Measurements from ENCODE around the gene KIFAP3.
"Not testable (repeated sequence)": the region's sequence is repeated elsewhere in the genome, so short reads cannot be mapped to it uniquely, and the experiment has no call there.

Gene KIFAP3

GRCh38 chr1:169873582-169874199, 200.8 kb downstream of the KIFAP3 start:
- H3K4me1 ChIP-seq (ENCODE audit: control insufficient read depth, insufficient read depth, low read length) = no peaks in the 10 kb centered on the region
- peaks cover 12% of the 10 kb centered on the region for H3K36me3 ChIP-seq (ENCODE audit: control insufficient read depth, insufficient read depth, low read length)
- no peaks in the 10 kb centered on the region for H3K27me3 ChIP-seq (ENCODE audit: control insufficient read depth, insufficient read depth, low read length)
- H3K9ac ChIP-seq (ENCODE audit: low read length) = no peak overlapping the region
- no peak overlapping the region for H3K4me3 ChIP-seq (ENCODE audit: low read length)
- no peaks in the 10 kb centered on the region for H3K9me3 ChIP-seq (ENCODE audit: control insufficient read depth, low read length)

GRCh38 chr1:169872906-169873305, 201.6 kb downstream of the KIFAP3 start:
- Histone ChIP-seq H3K4me1 (ENCODE audit: control insufficient read depth, insufficient read depth, low read length) (no peaks in the 10 kb centered on the region), H3K9me3 (ENCODE audit: control insufficient read depth, low read length) (no peaks in the 10 kb centered on the region), H3K4me3 (ENCODE audit: low read length) (no peak overlapping the region), H3K27me3 (ENCODE audit: control insufficient read depth, insufficient read depth, low read length) (no peaks in the 10 kb centered on the region), H3K9ac (ENCODE audit: low read length) (no peak overlapping the region), H3K36me3 (ENCODE audit: control insufficient read depth, insufficient read depth, low read length) (peaks cover 6% of the 10 kb centered on the region)

GRCh38 chr1:169871988-169872387, 202.5 kb downstream of the KIFAP3 start:
- not testable (repeated sequence) for H3K27me3 ChIP-seq (ENCODE audit: control insufficient read depth, insufficient read depth, low read length); H3K9ac ChIP-seq (ENCODE audit: low read length); H3K4me1 ChIP-seq (ENCODE audit: control insufficient read depth, insufficient read depth, low read length); H3K9me3 ChIP-seq (ENCODE audit: control insufficient read depth, low read length); H3K4me3 ChIP-seq (ENCODE audit: low read length)
- peaks cover 12% of the 10 kb centered on the region for H3K36me3 ChIP-seq (ENCODE audit: control insufficient read depth, insufficient read depth, low read length)
